Stomach smooth muscle (tissue), 2 donors: ENCODE results near the gene KLHL36.

Experiments used
- H3K27ac ChIP-seq: one replicate; pipeline ENCODE4 v1.7.0; 2013; ENCODE audit warnings: mild to moderate bottlenecking, low read length, inconsistent platforms
- H3K27me3 ChIP-seq, 2 donors: one replicate each; pipeline ENCODE4 v1.7.0; 2013; ENCODE audit warnings: low read length in 2 of 2; ENCODE audit not compliant: insufficient read depth in 2 of 2, control insufficient read depth in 1 of 2
- H3K36me3 ChIP-seq, 2 donors: one replicate each; pipeline ENCODE4 v1.7.0; 2013; ENCODE audit warnings: low read length in 2 of 2; ENCODE audit not compliant: control insufficient read depth in 2 of 2, insufficient read depth in 2 of 2
- H3K4me1 ChIP-seq: one replicate; pipeline ENCODE4 v1.7.0; 2013; ENCODE audit warnings: low read length; ENCODE audit not compliant: control insufficient read depth, insufficient read depth
- H3K4me3 ChIP-seq, 2 donors: one replicate each; pipeline ENCODE4 v1.7.0; 2013; ENCODE audit warnings: low read length in 2 of 2
- H3K9ac ChIP-seq, 2 donors: one replicate each; pipeline ENCODE4 v1.7.0; 2013; ENCODE audit warnings: low read length in 2 of 2, mild to moderate bottlenecking in 1 of 2
- H3K9me3 ChIP-seq, 2 donors: one replicate each; pipeline ENCODE4 v1.7.0; 2013; ENCODE audit warnings: low read length in 2 of 2; ENCODE audit not compliant: control insufficient read depth in 2 of 2
- donor health status: healthy.
- donor health status: Pancreatic carcinoma.

The KLHL36 gene

DNA sequence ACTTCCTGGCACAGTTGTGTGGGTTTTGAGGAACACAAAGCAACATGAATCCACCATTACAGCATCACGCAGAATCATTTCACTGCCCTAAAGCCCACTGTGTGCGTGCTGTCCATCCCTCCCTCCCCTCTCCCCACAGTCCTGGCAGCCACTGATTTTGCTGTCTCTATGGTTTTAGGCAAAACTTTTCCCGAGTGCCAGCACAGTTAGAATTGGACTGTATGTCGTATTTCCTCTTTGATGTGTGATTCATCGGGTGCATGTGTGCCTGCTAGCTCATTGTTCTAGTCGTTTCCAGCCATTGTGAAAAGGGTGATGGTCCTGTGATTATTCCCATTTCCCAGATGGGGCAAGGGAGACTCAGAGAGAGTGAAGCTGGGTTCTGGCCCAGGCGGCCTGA is 12.7 kb downstream of the KLHL36 start:
- Histone ChIP-seq H3K9ac (no peak overlapping the region), H3K4me1 (no peaks in the 10 kb centered on the region), H3K36me3 (peaks cover 63 to 80% of the 10 kb centered on the region in 2 donors), H3K9me3 (no peaks in the 10 kb centered on the region), H3K27ac (no peak overlapping the region), H3K4me3 (no peak overlapping the region), H3K27me3 (no peaks in the 10 kb centered on the region)

DNA sequence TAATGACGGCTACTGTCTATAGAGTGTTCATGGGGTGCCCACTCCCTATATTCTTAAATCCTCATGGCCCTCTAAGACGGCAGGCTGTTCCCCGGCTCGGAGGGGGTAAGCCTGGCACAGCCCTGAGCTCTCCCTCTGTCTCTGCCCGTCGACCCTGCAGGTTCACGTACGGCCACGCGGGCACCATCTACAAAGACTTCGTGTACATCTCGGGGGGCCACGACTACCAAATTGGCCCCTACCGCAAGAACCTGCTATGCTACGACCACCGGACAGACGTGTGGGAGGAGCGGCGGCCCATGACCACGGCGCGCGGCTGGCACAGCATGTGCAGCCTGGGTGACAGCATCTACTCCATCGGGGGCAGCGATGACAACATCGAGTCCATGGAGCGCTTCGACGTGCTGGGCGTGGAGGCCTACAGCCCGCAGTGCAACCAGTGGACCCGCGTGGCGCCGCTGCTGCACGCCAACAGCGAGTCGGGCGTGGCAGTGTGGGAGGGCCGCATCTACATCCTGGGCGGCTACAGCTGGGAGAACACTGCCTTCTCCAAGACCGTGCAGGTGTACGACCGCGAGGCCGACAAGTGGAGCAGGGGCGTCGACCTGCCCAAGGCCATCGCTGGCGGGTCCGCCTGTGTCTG is 13.2 kb downstream of the KLHL36 start:
- no peaks in the 10 kb centered on the region for H3K4me1 ChIP-seq
- H3K27ac ChIP-seq, result no peak overlapping the region
- H3K9me3 ChIP-seq, result no peaks in the 10 kb centered on the region
- H3K27me3 ChIP-seq, result no peaks in the 10 kb centered on the region
- H3K36me3 ChIP-seq, result peaks cover 67 to 84% of the 10 kb centered on the region in 2 donors
- H3K4me3 ChIP-seq, result no peak overlapping the region
- no peak overlapping the region for H3K9ac ChIP-seq

DNA sequence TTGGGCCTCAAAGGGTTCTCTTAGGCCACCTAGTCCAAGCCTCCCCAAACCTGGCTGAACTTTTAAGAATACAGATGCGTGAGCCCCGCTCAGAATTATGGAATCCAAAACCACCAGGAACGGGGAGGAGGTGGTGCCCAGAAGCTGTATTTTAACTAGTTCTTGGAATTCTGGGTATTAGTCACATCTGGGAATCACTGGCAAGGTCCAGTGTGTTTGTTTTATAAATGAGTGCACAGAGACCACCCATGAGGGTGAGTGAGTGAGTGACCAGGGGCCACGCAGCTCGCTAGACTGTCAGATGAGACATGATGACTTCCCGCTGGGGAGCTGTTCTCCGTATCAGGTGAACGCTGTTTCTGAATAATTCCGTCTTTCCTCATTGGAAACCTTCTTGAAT is 14.2 kb downstream of the KLHL36 start:
- no peaks in the 10 kb centered on the region for H3K4me1 ChIP-seq
- H3K4me3 ChIP-seq, result no peak overlapping the region
- H3K27ac ChIP-seq, result no peak overlapping the region
- H3K9me3 ChIP-seq, result no peaks in the 10 kb centered on the region
- peaks cover 58 to 75% of the 10 kb centered on the region in 2 donors for H3K36me3 ChIP-seq
- H3K9ac ChIP-seq, result no peak overlapping the region
- no peaks in the 10 kb centered on the region for H3K27me3 ChIP-seq

DNA sequence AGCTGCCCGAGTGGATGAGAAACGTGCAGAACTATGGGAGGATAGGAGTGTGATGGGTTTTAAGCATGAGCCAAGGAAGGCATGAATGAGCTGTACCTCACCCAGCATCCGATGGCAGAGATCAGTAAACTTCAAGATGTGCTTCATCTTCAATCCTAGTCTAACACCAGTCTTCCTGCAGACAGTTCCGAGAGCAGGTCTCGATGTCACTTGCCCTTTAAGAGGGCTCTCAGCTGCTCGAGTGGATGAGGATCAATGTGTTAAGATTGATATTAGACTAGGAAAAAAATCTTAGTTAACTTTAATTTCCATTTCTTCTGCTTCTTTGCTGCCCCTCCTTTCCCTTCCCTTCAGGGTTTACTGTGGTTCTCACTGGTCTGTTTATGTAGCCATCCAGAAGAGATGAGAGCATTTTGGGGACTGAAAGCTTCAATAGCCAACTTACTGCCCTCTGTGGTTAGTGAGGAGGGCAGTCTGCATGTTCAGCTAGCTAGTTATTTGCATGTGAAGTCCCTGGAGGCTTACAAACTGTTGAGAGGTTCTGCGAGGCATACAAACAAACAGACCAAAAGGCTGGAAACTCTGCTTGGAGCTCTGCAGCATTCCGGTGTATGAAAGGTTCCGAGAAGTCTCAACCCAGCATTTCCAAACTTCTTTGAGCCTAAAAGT is 15.3 kb downstream of the KLHL36 start:
- Histone ChIP-seq H3K9me3 (no peaks in the 10 kb centered on the region), H3K9ac (no peak overlapping the region), H3K27me3 (no peaks in the 10 kb centered on the region), H3K4me3 (no peak overlapping the region), H3K4me1 (no peaks in the 10 kb centered on the region), H3K36me3 (peaks cover 50 to 64% of the 10 kb centered on the region in 2 donors), H3K27ac (no peak overlapping the region)

DNA sequence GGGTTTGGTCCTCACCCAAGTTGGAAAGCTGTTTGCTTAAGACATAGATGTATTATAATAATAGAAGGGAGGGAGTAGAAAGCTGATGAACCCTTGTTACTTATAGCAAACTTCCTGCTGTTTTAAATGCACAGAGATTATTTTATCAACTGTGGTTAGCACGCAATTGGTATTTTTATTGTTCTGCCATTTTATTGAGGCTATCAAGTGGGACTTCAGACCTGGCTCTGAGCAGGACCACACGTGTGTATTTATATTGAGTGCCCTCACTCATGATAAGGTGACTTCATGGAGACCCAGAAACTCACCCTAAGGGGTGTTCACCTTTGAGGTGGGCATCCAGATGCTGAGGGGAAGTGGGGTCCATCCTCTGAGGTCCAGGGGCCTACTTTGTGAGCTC is 17.0 kb downstream of the KLHL36 start:
- no peaks in the 10 kb centered on the region for H3K4me1 ChIP-seq
- no peak overlapping the region for H3K4me3 ChIP-seq
- H3K27me3 ChIP-seq, result no peaks in the 10 kb centered on the region
- H3K36me3 ChIP-seq, result peaks cover 41 to 48% of the 10 kb centered on the region in 2 donors
- no peak overlapping the region for H3K27ac ChIP-seq
- no peak overlapping the region for H3K9ac ChIP-seq
- H3K9me3 ChIP-seq, result no peaks in the 10 kb centered on the region

DNA sequence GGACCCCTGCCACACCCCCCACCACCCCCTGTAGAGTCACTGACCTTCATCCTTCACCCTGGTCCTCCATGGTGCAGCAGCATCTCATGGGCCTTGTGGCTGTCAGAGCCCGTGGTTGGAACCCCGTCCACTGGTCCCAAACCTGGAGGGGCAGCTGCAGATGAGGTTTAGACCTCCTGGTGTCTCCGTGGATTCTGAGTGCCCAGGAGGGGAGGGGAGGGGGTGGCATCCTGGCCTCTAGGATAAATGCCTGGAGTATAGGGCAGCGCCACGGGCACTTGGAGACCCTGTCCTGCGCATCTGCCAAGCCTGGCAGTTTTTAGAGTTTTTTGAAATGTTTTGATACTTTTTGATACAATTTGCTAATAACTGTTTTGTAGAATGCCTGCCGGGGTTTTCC is 17.5 kb downstream of the KLHL36 start:
- H3K4me3 ChIP-seq, result no peak overlapping the region
- no peaks in the 10 kb centered on the region for H3K9me3 ChIP-seq
- no peaks in the 10 kb centered on the region for H3K27me3 ChIP-seq
- no peak overlapping the region for H3K27ac ChIP-seq
- no peak overlapping the region for H3K9ac ChIP-seq
- no peaks in the 10 kb centered on the region for H3K4me1 ChIP-seq
- peaks cover 41 to 44% of the 10 kb centered on the region in 2 donors for H3K36me3 ChIP-seq

DNA sequence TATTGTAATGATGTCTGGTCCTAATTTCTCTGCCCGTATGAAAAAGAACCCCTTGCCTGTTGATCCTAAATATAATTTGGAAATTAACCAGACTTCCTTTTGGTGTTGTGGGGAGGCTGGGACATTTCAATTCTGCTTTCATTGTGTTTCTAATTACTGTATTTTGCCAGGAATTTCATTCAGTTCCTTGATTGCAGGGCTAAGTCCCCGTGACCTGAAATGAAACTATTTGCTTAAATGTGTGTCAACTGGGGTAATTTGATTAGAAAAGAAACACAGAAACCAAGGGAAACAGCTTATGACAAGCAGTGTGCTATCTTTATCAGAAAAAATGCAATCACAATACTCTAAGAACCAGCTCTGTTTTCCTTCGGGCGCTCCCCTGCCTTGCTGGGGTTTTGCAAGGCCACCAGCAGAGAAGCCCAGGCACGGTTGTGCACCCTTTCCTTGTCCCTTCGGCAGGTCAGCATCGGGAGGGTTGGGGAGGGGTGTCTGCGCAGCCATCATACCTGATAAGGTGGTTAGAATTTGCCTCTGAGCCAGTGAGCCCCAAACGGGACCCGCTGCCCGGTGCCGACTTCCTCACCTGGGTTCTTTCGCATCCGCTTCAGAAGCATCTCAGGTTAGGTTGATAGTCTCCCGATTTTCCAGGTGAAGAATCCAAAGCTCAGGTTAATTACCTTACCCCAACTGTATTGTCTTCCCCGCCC is 19.4 kb downstream of the KLHL36 start:
- H3K9ac ChIP-seq, result no peak overlapping the region
- H3K36me3 ChIP-seq, result peaks cover 27 to 30% of the 10 kb centered on the region in 2 donors
- no peaks in the 10 kb centered on the region for H3K4me1 ChIP-seq
- H3K9me3 ChIP-seq, result no peaks in the 10 kb centered on the region
- H3K4me3 ChIP-seq, result no peak overlapping the region
- no peak overlapping the region for H3K27ac ChIP-seq
- H3K27me3 ChIP-seq, result no peaks in the 10 kb centered on the region

DNA sequence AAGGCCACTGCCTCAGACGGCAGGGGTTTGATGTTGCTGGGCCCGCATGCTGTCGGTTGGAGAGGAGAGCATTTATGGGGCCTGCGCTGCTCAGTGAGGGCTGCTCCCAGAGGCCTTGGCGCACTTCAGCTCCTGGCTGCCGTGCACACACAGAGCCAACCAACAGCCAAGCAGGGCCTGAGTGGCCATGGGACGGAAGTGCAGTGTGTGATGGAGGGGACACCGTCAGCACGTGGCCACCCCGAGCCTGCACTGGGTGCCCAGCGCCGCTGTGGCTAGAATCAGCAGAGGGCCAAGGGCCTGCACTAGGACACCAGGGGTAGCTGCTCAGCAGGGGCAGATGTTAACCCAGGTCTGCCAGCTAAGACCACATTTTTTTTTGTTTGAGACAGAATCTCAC is 21.8 kb downstream of the KLHL36 start:
- no peaks in the 10 kb centered on the region for H3K9me3 ChIP-seq
- H3K27ac ChIP-seq, result no peak overlapping the region
- H3K9ac ChIP-seq, result no peak overlapping the region
- no peaks in the 10 kb centered on the region for H3K4me1 ChIP-seq
- H3K36me3 ChIP-seq, result peaks cover 10% of the 10 kb centered on the region in 2 donors
- no peak overlapping the region for H3K4me3 ChIP-seq
- H3K27me3 ChIP-seq, result no peaks in the 10 kb centered on the region

DNA sequence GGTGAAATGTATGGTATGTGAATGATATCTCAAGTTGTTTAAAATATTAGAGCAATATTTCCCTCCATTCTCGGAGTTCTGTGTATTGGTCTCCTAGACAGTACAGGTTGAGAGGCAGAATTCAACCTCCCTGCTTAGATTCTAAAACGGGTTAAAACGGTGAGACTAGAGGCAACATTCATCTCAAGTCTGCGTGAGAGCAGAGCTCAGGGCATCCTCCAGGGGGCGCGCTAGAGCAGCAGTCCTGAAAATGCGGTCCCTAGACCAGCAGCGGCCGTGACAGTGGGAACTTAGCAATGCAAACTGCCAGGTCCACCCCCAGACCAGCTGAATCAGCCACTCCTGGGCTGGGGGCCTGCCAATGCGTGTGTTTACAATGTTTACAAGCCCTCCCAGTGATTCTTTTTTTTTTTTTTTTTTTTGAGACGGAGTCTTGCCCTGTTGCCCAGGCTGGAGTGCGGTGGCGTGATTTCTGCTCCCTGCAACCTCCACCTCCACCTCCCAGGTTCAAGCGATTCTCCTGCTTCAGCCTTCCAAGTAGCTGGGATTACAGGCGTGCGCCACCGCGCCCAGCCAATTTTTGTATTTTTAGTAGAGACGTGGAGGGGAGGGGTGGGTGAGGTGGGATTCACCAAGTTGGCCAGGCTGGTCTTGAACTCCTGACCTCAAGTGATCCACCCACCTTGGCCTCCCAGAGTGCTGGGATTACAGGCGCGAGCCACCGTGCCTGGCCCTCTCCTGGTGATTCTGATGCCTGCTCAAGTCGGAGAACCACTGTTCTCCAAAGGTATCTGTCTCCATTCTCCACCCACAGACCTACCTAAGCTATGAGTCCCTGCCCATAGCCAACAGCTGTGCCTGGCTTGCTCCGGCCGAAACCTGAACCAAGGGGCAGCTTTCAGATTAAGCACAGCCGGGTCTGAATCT is 24.2 kb downstream of the KLHL36 start:
- Histone ChIP-seq H3K36me3 (peaks cover 0 to 3% of the 10 kb centered on the region in 2 donors), H3K4me3 (no peak overlapping the region), H3K27me3 (no peaks in the 10 kb centered on the region), H3K4me1 (no peaks in the 10 kb centered on the region), H3K27ac (no peak overlapping the region), H3K9ac (no peak overlapping the region), H3K9me3 (no peaks in the 10 kb centered on the region)

DNA sequence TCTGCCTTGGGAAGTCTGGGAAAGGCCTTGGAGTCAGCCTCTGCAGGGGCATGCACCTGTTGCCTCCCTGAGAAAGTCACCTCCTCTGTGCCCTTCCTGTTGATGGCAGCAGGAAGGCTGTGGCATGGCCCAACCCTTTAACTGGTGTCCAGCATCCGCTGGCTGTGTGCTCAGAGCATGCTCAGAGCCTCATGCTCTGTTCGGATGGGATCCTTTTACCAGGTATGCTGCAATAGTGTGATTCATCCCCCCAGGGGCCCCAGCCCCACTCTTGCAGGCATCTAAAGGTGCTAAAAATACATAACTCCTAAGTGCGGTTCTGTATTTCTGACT is 24.9 kb downstream of the KLHL36 start:
- peaks cover 0 to 2% of the 10 kb centered on the region in 2 donors for H3K36me3 ChIP-seq
- H3K4me3 ChIP-seq, result no peak overlapping the region
- no peak overlapping the region for H3K9ac ChIP-seq
- no peaks in the 10 kb centered on the region for H3K9me3 ChIP-seq
- no peaks in the 10 kb centered on the region for H3K27me3 ChIP-seq
- no peaks in the 10 kb centered on the region for H3K4me1 ChIP-seq
- no peak overlapping the region for H3K27ac ChIP-seq
